Stomach (tissue), 4 donors: ENCODE results near the gene TULP1.

ENCODE experiments used
- CTCF ChIP-seq, 7 experiments: fragments of 450-650 bp in 4 of 7; fragments of 200-600 bp in 3 of 7; sonication (generic) in 3 of 7; IDR thresholded peaks; one replicate each; pipeline ENCODE4 v1.5.1; 2016 to 2019; ENCODE audit warnings: antibody characterized with exemption in 7 of 7, control low read depth in 2 of 7, mild to moderate bottlenecking in 1 of 7
- EP300 ChIP-seq: sonication (generic); formaldehyde crosslinking; IDR thresholded peaks from one replicate; pipeline ENCODE4 v1.6.1; 2017; ENCODE audit warnings: antibody characterized with exemption
- POLR2A ChIP-seq, 4 donors: fragments of 450-650 bp; IDR thresholded peaks; one replicate each; pipeline ENCODE4 v1.6.1; 2016; ENCODE audit warnings: antibody characterized with exemption in 4 of 4, control low read depth in 2 of 4, mild to moderate bottlenecking in 1 of 4, moderate library complexity in 1 of 4

DNA sequence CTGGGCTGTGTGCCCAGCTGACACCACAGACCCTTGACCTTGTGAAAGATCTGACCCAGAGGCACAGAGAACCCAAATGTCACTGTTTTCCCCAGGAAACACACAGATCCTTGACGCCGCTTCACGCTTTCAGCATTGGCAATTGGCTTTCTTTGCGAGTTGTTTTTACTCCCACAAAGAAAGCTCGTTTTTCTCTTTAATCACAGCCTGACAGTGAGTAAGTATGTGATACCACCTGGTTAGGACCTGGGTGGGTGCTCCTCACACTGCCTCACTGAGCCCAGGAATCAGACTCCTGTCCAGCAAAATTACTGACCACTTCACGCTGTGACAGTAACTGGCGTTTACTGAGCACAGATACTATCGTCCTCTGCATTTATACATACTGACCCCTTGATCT, 31.5 kb downstream of the TULP1 start:
- TF ChIP-seq CTCF (IDR thresholded peaks at IDR 0.05) (no peak), POLR2A (IDR thresholded peaks at IDR 0.05) (no peak), EP300 (no peak)
